ENCODE results near the gene VEZF1.

- TF ChIP-seq, protein P1, sequence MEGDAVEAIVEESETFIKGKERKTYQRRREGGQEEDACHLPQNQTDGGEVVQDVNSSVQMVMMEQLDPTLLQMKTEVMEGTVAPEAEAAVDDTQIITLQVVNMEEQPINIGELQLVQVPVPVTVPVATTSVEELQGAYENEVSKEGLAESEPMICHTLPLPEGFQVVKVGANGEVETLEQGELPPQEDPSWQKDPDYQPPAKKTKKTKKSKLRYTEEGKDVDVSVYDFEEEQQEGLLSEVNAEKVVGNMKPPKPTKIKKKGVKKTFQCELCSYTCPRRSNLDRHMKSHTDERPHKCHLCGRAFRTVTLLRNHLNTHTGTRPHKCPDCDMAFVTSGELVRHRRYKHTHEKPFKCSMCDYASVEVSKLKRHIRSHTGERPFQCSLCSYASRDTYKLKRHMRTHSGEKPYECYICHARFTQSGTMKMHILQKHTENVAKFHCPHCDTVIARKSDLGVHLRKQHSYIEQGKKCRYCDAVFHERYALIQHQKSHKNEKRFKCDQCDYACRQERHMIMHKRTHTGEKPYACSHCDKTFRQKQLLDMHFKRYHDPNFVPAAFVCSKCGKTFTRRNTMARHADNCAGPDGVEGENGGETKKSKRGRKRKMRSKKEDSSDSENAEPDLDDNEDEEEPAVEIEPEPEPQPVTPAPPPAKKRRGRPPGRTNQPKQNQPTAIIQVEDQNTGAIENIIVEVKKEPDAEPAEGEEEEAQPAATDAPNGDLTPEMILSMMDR (IDR thresholded peaks at IDR 0.05; ENCODE audit: insufficient read depth, low read length, poor library complexity, severe bottlenecking), result no peak
- TF ChIP-seq EZH2phosphoT487 (conservative IDR thresholded peaks at IDR 0.05; ENCODE audit: low read length), result no peak
Observed at GRCh38 chr17:58005031-58005727, 17.1 kb upstream of the VEZF1 start.
